ENCODE measurements around the gene STX1B.
A peak's percentile ranks its signal among the peaks of the same experiment; 100 is the strongest.

Gene STX1B

DNA sequence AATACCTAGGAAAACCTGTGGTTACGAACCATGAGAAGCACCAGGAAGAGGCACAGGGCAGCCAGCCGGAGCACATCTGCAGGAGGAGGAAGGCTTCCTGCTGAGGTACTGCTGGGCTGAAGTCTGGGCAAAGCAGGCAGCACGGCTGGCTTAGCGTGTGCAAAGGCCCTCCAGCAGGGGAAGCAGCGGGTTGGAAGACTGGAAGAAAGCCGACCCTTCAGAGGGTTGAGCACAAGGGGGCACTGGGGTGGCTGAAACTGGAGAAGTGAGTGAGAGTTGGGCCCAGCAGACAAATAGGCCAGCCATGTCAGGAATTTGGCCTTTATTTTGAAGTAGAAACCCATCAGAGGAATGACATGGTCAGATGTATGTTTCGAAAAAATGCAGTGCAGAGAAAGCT, 37.6 kb downstream of the STX1B start:
- no peak for DNase-seq

DNA sequence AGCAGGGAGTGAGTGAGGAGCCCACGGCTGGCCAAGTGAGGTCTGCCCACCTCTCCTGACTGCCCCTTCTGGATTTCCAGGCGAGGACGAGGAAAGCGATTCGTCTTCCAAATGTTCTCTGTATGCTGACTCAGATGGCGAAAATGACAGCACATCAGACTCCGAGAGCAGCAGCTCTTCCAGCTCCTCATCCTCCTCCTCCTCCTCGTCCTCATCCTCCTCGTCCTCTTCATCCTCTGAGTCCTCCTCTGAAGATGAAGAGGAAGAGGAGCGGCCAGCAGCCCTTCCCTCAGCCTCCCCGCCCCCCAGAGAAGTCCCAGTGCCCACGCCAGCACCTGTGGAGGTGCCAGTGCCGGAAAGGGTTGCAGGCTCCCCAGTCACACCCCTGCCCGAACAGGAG, 39.1 kb downstream of the STX1B start:
- DNase-seq: no peak

- DNase-seq: no peak
Measured at GRCh38 chr16:30969246-30969842, 41.1 kb downstream of the STX1B start.

GRCh38 chr16:30967795-30968194, 42.6 kb downstream of the STX1B start:
- no peak for DNase-seq

DNA sequence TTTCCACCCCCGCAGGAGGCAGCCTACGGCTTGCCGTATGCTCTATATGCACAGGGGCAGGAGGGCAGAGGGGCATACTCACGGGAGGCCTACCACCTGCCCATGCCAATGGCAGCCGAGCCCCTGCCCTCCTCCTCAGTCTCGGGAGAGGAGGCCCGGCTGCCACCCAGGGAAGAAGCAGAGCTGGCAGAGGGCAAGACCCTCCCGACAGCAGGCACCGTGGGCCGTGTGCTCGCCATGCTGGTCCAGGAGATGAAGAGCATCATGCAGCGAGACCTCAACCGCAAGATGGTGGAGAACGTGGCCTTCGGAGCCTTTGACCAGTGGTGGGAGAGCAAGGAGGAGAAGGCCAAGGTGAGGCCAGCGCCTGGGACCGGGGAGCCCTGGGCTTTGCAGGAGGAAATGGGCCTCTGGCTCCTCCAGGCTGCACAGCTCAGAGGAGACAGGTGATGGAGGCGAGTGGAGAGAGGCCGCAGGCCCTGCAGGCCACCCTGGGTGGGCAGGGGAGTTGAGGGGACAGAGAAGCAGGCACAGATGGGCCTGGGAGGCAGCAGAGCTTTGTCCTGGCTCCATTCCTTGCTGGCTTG, 44.3 kb downstream of the STX1B start:
- DNase-seq: no peak

GRCh38 chr16:30965436-30965835, 45.0 kb downstream of the STX1B start:
- DNase-seq: no peak

DNA sequence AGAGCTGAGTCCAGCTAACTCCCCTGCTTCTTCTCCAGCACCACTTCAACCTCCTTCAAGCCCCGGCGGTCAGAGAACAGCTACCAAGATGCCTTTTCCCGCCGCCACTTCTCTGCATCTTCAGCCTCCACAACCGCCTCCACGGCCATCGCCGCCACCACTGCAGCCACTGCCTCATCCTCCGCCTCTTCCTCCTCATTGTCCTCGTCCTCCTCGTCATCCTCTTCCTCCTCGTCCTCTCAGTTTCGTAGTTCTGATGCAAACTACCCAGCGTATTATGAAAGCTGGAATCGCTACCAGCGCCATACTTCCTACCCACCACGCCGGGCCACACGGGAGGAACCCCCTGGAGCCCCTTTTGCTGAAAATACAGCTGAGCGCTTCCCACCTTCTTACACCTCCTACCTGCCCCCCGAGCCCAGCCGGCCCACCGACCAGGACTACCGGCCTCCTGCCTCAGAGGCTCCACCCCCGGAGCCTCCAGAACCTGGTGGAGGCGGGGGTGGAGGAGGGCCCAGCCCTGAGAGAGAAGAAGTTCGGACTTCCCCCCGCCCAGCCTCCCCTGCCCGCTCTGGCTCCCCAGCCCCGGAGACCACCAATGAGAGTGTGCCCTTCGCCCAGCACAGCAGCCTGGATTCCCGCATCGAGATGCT, 45.7 kb downstream of the STX1B start:
- DNase-seq: no peak

- DNase-seq: no peak
Measured at GRCh38 chr16:30963925-30964511, 46.4 kb downstream of the STX1B start.

- DNase-seq: no peak
Measured at GRCh38 chr16:30961384-30961783, 49.1 kb downstream of the STX1B start.

DNA sequence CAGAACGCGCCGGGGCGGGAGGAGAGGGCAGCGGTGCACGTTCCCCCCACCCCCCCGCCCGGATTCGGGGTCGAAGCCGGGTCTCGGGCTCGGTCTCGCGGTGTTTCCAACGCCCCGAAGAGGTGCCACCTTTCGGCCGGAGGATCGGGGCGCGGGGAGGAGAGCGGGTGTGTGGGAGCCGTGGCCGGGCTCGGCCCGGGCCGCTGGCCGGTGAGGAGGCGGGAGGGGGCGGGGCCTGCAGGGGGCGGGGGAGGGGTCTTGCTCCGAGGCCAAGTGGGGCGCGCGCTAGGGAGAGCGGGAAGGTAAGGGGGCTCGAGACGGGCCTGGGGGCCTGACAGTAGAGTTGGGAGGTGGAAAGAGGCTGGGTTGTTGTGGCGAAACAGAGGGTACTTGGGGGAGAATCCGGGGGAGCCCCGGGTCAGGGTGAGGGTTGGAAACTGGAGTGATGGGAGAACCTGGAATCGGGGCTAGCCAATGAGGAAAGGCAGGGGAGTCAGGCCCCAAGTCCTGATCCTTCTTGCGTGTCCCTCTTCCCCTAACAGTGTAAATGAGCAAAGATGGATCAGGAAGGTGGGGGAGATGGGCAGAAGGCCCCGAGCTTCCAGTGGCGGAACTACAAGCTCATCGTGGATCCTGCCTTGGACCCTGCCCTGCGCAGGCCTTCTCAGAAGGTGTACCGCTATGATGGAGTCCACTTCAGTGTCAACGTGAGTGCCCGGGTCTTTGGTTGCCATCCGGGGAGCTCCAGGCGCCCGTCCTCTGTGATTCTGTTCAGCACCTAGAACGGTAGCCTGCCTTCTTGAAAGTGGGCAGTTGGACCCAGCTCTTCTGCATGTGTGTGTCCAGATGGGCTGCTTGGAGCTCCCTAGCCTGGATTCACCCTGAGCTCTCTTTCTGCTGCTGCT, 52.0 kb downstream of the STX1B start:
- no peak for DNase-seq

GRCh38 chr16:30957456-30958174, 52.8 kb downstream of the STX1B start, which contains the start of gene SETD1A:
Gene SETD1A (plus strand): TSS chr16:30957754. CDS start chr16:30958732, 978 bp downstream.
- peak; percentile 93 for DNase-seq

DNA sequence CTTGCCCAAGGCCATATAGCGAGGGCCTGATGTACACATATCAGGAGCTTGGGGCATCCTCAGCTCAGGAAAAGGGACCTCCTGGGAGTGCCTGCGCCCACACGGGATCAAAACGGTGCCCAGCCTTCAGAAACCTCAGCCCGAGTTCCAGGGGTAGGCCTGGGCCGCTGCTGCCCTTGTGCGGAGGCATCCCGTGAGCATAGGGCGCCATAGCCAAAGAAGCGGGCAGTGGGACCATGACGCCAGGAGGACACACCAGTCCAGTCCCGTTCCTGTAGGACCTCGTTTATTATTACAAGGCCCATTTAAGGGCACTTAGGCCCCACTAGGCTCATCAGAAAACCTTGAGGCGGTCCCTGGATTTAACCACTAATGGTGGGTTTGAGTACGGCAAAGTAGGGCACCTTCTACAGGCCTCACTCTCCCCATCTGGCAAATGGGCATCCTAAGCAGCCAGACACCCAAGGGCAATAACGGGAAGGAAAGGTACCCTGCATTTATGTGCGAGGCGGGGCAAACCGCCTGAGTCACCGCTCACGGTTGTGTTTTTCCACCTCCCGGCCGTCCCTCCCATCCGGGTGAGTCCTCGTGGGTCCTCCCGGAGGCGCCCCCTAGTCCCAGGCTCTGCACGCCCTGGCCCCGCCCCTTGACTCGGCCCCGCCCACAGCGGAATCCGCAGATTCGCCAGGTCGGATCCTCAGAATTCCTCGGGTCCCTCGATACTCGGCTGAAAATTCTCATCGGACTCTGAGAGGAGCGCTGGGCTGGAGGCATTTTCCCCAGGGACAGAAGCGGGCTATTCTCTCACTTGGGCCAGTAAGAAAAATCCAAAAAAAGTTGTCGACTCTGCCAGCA, 53.6 kb downstream of the STX1B start:
- peak; percentile 61 for DNase-seq

- no peak for DNase-seq
Measured at GRCh38 chr16:30954993-30955392, 55.4 kb downstream of the STX1B start.

- DNase-seq: peak; percentile 58
Measured at GRCh38 chr16:30953511-30954124, 56.8 kb downstream of the STX1B start.

DNA sequence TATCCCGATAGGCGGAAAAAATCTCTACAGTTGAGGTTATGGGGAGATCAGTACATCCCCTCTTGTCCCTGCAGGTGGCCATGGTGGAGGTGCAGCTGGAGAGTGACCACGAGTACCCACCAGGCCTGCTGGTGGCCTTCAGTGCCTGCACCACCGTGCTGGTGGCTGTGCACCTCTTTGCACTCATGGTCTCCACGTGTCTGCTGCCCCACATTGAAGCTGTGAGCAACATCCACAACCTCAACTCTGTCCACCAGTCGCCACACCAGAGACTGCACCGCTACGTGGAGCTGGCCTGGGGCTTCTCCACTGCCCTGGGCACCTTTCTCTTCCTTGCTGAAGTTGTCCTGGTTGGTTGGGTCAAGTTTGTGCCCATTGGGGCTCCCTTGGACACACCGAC, 57.3 kb downstream of the STX1B start:
- no peak for DNase-seq

GRCh38 chr16:30951750-30952149, 58.7 kb downstream of the STX1B start:
- no peak for DNase-seq

- no peak for DNase-seq
Measured at GRCh38 chr16:30951193-30951592, 59.2 kb downstream of the STX1B start.

DNA sequence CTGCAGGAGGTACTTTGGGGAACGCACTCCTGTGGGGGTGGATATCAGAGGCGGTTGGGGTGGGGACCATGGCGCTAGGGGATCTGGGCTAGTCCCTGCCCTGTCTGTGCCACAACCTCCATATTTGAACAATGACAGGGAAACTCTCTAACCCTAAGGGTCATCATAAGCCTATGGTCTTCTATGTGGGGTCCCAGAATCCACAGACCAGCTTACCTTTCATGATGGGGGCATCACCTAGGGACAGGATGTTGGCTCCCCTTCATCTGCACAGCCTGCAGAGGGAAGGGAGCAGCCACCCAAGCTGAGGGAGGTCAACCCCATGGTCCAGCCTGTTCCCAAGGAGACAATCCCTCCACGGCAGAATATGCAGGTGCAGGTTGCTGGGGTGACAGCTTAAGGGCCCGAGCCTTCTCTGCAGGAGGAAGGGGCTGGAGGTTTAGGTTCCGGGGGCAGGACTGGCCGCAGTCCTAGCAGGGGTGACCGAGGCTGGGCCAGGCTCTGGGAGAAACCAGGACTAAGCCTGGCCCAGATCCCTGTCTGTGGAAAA, 59.8 kb downstream of the STX1B start:
- DNase-seq: no peak

- DNase-seq: no peak
Measured at GRCh38 chr16:30949650-30950515, 60.6 kb downstream of the STX1B start.
